H1 (cell line): ENCODE data around the gene CHD1. TPM values are rescaled to one million over a fixed set of nuclear protein-coding genes. Genes with fewer than 3 reads are reported as not detected.

Source experiments
- ASH2L ChIP-seq: fragments of 200-600, 300-600 bp; sonication (generic); IDR thresholded peaks from one replicate; pipeline ENCODE4 v1.7.1; 2017; ENCODE audit warnings: low read length
- CBX8 ChIP-seq: fragments of 300-800, 300-1000 bp; sonication (generic); IDR thresholded peaks from 2 replicates; pipeline ENCODE4 v1.7.1; 2016; ENCODE audit warnings: low read depth, low read length, borderline replicate concordance
- CHD7 ChIP-seq: fragments of 300-600 bp; sonication (generic); IDR thresholded peaks from 2 replicates; pipeline ENCODE4 v1.7.1; 2012; ENCODE audit warnings: low read length, moderate library complexity, mild to moderate bottlenecking, inconsistent platforms; ENCODE audit not compliant: insufficient replicate concordance
- CREB1 ChIP-seq: IDR thresholded peaks from 2 replicates; pipeline ENCODE4 v1.6.1; 2012; ENCODE audit warnings: inconsistent platforms
- EGR1 ChIP-seq: IDR thresholded peaks from 2 replicates; pipeline ENCODE4 v1.6.1; 2011; ENCODE audit warnings: low read depth, low read length, borderline replicate concordance
- GTF2F1 ChIP-seq: IDR thresholded peaks from 2 replicates; pipeline ENCODE4 v1.6.1; 2012; ENCODE audit warnings: low read depth, low read length, improper control_type of control experiment, borderline replicate concordance
- KDM5A ChIP-seq: fragments of 200-600 bp; IDR thresholded peaks from 2 replicates; pipeline ENCODE4 v1.7.1; 2012; ENCODE audit warnings: mild to moderate bottlenecking, low read length, inconsistent platforms, mixed read lengths
- POLR2AphosphoS5 ChIP-seq: IDR thresholded peaks from 2 replicates; pipeline ENCODE4 v1.6.1; 2011; ENCODE audit warnings: low read depth, low read length
- RFX5 ChIP-seq: IDR thresholded peaks from 2 replicates; pipeline ENCODE4 v1.6.1; 2011; ENCODE audit warnings: low read depth, low read length, improper control_type of control experiment, borderline replicate concordance
- SIRT6 ChIP-seq: IDR thresholded peaks from one replicate; pipeline ENCODE4 v1.7.1; 2012; ENCODE audit warnings: low read length, inconsistent platforms
- SP1 ChIP-seq: IDR thresholded peaks from 2 replicates; pipeline ENCODE4 v1.6.1; 2011; ENCODE audit warnings: low read depth, low read length
- TEAD4 ChIP-seq: IDR thresholded peaks from 2 replicates; pipeline ENCODE4 v1.6.1; 2012; ENCODE audit warnings: low read depth, low read length, inconsistent platforms, mixed read lengths
- ZNF274 ChIP-seq: IDR thresholded peaks from 2 replicates; pipeline ENCODE4 v1.7.0; 2012; ENCODE audit warnings: low read length, borderline replicate concordance; ENCODE audit errors: extremely low read depth
- polyA plus RNA-seq, 7 experiments: library from polyadenylated mRNA; depleted of rRNA in 3 of 7; stranded (reverse) in 5 of 7; unstranded in 2 of 7; fragments of >200 nt in 5 of 7; fragments of 200-250 nt in 2 of 7; gene quantifications; 1 replicate in 5 of 7; 2 replicates in 1 of 7; 4 replicates in 1 of 7; pipeline versions ENCODE4 v1.2.1 to v1.2.3, GENCODE V29; 2011 to 2013; ENCODE audit warnings: missing spikeins in 2 of 7, mixed read lengths in 2 of 7
- total RNA-seq: library from RNA; stranded (reverse); fragmentation: NEBNext Ultra II Directional; extraction: Animal tissue kit (Norgen Biotek cat#: 25700); gene quantifications from 2 replicates; pipeline ENCODE4 v1.2.1, GENCODE V29; 2021

Gene CHD1
- total and polyA plus RNA-seq, 2 of the 8 experiments (the other 6 are each of a cell fraction or from before 2014, with no cell fraction given), result 15.6 to 53.0 TPM

GRCh38 chr5:98816582-98817222, 112.1 kb downstream of the CHD1 start (continued):
- TF ChIP-seq CHD7 (no peak), ASH2L (no peak), RFX5 (no peak), CBX8 (no peak), POLR2AphosphoS5 (no peak), SP1 (no peak), CREB1 (no peak), ZNF274 (no peak), SIRT6 (no peak), TEAD4 (no peak), KDM5A (no peak), EGR1 (no peak), GTF2F1 (no peak)
